ENCODE results near the gene RAB20.

GRCh38 chr13:110485604-110486003 is 75.9 kb downstream of the RAB20 start:
- TF ChIP-seq CTCF (IDR thresholded peaks at IDR 0.05) = no peak
- TF ChIP-seq POLR2A (IDR thresholded peaks at IDR 0.05) = no peak

Data from lower leg skin (tissue), 3 donors.